CD4-positive, alpha-beta T cell treated with Interleukin-17A for 1 hour (primary cell): ENCODE data around the gene C13orf46.

Source experiments
- DNase-seq: peaks from one replicate; pipeline ENCODE4 v3.0.0-alpha.2; 2020

The C13orf46 gene

GRCh38 chr13:113936166-113936965, 37.5 kb downstream of the C13orf46 start:
- DNase-seq: no peak

GRCh38 chr13:113935001-113935844, 38.7 kb downstream of the C13orf46 start:
- no peak for DNase-seq

- no peak for DNase-seq
Measured at GRCh38 chr13:113934576-113934975, 39.3 kb downstream of the C13orf46 start.

DNA sequence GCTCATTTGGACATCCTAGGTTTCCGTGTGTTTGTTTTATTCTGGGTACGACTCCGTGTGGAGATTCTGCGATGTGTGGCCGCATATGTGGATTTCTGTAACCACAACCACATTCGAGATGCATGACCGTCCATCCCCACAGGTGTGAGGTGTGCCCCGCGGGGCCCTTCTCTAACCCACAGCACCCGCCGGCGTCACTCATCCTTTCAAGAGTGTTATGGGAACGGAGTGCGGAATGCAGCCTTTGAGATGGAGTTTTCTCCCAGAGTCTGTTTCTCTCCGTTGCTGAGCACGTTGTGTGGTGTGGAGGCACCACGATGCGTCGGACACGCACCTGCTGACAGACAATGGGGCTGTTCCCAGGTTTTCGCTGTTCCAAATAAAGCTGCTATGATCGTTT, 40.0 kb downstream of the C13orf46 start:
- no peak for DNase-seq

- no peak for DNase-seq
Measured at GRCh38 chr13:113931841-113932459, 41.9 kb downstream of the C13orf46 start.

GRCh38 chr13:113930671-113931637, 42.9 kb downstream of the C13orf46 start:
- DNase-seq: peak; percentile 72

DNA sequence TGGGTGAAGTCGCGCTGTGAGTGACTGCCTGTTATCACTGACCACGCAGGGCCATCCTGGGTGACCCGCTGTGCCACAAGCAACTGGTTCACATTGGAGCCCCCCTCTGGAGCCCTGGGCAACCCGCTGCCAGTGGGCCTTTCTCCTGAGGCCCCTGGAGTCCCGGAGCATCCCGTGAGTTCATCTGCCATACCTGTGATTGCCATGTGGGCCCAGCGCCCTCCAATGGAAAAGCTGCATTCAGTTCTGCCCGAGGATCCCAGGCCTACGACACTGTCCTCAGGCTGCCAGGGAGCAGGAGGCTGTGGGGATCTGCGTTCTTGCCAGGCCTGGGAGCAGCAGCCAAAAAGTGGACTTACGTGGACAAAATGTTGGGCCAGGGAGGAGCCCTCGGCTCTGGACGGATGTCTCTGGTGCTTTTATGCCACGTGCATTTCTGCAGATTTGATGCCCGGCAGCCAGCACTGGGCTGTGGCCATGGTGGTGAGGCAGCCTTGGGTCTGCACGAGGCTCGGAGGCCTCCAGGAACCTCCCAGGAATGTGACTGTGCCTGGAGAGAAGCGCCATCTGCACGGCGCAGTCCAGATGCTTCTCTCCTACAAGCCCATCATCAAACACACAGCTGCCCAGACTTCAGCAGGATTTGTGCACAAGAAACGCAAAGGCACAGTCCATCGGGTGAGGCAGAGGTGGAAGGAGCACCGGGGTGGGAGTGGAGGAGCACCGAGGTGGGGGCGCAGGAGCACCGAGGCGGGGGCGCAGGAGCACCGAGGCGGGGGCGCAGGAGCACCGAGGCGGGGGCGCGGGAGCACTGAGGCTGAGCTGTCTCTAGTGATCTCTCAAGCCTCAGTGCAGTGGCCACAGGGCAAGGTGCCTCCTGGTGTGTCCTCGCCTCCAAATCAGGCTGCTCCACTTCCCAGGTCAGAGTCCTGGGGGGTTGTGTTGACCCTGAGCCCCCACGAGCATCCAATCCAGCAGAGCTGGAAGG, 44.0 kb downstream of the C13orf46 start:
- DNase-seq: no peak

GRCh38 chr13:113928685-113929627, 44.9 kb downstream of the C13orf46 start:
- DNase-seq: no peak

DNA sequence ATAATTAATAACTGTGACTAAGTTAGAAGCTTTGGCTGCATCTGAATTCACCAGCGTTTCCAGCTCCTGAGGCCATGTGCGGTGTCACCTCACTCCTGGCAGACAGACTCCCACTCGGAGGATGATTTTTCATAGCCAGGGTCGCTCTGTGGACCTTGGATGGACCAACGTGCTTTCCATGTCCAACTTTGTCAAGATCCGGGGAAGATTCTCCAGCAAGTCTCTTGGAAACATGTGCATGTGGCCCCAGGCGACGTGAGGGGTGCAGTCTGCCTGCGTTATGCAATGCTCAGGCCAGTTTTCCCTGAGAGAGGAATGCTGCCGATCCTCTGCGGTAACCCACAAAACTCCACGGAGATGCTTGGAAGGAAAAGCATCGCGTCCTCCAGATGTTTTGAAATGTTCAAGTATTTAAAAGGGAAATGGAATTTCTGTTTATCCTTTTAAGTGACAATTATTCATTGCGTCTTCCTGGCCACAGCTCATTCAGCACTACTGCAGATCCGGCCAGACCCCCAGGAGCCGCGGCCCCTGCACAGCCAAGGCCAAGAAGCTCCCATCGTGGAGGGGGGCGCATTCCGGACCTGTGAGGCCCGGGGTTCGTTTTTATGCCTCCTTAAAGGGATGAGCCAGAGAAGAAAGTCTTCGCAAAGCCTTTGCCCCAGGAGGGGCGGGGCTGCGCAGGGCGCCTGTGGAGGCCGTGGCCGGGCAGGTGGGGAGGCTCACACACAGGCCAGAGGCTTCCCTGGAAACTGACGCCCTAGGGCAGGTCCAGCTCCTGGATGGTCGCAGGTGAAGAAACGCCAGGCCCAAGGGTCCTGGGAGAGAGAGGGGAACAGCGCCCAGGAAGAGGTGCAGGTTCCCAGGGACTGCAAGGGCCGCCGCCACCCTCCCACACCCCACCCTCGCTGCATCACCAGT, 46.0 kb downstream of the C13orf46 start:
- DNase-seq: no peak

DNA sequence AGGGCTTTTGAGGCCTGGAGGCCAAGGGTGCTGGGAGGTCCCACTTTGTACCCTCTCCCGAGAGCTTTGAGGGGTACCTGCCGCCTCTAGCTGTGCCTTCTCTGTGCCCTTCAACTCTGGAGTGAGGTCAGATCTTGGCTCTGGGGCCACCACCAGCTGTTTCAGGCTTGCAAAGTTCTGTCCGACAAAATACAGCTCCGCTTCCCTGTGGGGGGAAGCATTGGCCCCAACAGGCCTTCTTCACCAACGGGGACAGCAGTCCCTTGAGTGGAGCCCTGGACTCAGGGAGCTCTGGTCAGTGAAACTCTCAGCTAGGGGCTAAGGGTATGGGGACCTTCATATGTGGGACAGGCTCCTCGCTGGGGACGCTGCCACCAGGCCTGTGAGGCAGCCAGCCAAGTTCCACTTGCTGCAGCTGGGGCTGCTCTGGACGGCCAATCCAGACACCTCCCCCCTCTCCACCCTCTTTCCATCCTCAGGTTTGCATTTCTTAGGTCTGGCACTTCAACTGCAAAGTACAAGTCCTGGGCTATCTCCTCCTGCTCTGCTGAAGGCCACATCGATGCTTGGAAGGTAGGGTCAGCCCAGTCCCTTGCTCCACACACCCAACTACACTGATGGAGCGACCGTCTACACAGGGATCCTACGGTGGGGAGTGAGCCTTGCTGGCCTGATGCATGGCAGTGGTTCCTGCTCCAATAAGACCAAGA, 46.8 kb downstream of the C13orf46 start:
- no peak for DNase-seq

DNA sequence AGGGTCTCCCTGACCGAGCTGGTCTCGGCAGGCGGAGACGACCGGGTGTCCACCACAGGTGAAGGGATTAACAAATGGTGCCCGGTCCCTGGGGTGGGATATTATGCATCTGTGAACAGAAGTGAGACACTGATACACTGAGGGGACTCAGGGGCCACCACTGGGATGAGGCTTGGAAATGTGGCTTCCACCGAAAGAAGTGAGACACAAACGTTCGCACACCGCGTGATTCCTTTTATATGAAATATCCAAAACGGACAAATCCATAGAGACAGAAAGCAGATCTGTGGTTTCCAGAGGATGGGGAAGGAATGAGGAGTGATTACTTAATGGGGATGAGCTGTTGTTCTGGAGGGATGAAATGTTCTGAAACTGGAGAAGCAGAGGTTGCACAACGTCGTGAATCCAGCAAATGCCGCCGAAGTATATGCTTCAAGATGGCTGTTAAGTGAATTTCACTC, 47.5 kb downstream of the C13orf46 start:
- no peak for DNase-seq

DNA sequence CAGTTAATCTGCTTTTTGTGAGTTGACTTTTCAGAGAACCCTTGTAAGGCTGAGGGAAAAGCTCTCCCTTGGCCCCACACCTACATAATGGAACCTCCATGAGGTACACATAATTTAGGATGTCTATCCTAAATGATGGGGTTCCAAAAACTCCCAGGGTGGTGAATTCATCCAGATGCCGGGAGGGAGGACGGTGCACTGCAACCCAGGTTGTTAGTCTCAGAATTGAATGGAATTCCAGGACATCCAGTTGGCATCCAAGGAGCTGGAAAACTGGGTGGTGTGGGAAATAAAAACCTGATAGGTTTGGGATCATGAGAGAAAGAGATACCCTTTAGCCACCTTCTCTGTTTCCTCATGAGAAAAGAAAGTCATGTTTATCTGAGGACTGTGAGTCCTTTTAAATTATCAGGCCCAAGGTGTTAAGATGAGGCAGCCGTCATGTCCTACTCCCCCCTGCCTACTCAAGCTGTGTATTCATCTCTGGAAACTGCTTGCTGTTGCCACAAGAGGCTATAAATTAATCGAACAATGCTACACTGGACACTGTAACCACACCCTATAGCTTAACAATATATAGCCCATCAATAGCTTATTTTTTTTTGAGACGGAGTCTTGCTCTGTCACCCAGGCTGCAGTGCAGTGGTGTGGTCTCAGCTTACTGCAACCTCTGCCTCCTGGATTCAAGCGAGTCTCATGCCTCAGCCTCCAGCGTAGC, 49.5 kb downstream of the C13orf46 start:
- no peak for DNase-seq

DNA sequence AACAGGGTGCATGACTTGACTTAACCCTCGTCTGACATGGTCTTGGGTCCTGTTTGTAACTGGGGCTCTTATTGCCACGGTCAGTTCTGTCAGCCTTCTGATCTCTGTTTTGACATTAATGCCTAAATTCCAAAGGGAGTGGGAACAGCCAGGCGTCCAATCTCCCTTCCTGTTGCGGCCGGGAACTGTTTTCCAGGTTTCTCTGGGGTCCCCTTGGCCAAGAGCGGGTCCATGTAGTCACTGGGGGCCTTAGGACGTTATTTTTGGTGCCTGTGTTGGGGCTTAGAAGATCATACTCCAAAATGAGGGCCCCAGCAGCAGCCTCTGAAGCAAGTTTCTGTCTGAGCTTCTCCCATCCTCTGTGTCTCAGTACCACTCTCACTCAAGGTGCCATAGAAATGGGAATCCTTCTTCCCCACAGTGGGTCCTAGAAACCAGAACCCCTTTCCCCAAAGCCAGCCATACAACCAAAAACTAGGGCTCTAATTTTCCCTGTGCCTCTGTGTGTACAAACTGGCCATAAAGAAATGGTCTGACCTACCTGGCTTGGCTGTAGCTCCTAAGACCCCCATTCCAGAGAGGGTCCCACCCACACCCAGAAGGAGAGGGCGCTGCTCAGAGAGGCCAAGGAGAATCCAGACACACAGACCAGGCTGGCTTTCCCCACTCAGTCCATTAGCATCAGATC, 50.4 kb downstream of the C13orf46 start:
- no peak for DNase-seq

DNA sequence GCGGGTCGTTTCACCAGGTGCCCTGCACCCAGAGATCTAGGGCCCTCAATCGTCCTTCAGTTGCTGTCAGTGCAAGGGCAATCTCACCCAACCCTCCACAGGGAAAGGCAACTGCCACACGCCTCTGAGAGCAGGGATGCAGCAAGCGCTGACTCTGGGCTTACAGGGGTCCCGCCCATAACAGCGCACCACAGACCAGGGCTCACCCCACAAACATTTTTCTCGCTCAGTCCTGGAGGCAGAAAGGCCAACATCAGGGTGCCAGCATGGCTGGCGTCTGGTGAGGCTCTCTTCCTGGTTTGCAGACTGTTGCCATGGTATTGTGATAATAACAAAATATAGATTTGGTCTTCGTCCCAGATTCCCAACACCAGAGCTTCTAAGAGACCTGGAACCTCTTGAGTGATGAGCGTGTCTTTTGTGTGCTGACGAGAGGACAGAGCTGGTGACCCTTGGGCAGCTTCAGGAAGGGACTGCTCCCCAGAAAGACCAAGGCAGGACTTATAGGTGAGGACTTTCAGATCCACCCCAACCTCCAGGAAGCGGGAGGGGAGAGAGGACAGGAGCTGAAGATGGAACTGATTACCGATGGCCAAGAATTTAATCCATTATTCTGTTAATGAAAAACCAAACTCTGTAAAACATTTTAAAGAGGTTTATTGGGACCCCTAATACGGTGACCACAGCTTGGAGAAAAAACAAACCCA, 51.3 kb downstream of the C13orf46 start:
- DNase-seq: no peak

GRCh38 chr13:113921763-113922162, 52.1 kb downstream of the C13orf46 start:
- no peak for DNase-seq
